HCT116 (cell line): ENCODE measurements around the gene KATNIP. TPM values are rescaled to one million over a fixed set of nuclear protein-coding genes. Genes with fewer than 3 reads are reported as not detected.

Source experiments
- ATAC-seq: fragments of 200-7000 bp; cut with Tn5 transposase; 2 replicates; pipeline ENCODE4 v1.9.1; 2020; ENCODE audit warnings: mild to moderate bottlenecking, moderate library complexity
- BruUV-seq: library from RNA; stranded (reverse); fragments of 400-500 nt; replicated peaks from 2 replicates; lab custom pipeline; 2021; lab: Mats Ljungman, UMichigan
- CTCF ChIA-PET: fragments of 300-600 bp; sonication (Branson Sonifier 250); formaldehyde crosslinking; loops from one replicate; lab custom pipeline; 2021; ENCODE audit warnings: antibody characterized with exemption; lab: Charles Lee
- POLR2A ChIA-PET: fragments of 300-600, 350-600 bp; sonication (Branson Sonifier 250); formaldehyde crosslinking; loops from one replicate; lab custom pipeline; 2021; ENCODE audit warnings: antibody characterized with exemption; lab: Charles Lee
- RAD21 ChIA-PET, 2 experiments: fragments of 300-600 bp; sonication (Branson Sonifier 250); formaldehyde crosslinking; loops; one replicate each; lab custom pipeline; 2023; ENCODE audit warnings: low total read pairs in 2 of 2; ENCODE audit not compliant: uncharacterized antibody in 2 of 2, unreplicated experiment in 2 of 2, low non-redundant PET in 1 of 2; lab: Charles Lee
- DNase-seq: peaks from one replicate; pipeline ENCODE4 v3.0.0-alpha.2; 2010; ENCODE audit warnings: low read depth, low spot score
- H2AFZ ChIP-seq: fragments of 200-600 bp; shearing (Covaris generic), sonication (generic); 2 replicates; pipeline ENCODE4 v1.6.1; 2017; ENCODE audit warnings: low read depth, mixed run types, mixed read lengths, antibody characterized with exemption, low read length; ENCODE audit not compliant: poor library complexity, severe bottlenecking
- H3K27ac ChIP-seq: 2 replicates; pipeline ENCODE4 v1.5.1; 2012; ENCODE audit warnings: low read depth, low read length
- H3K27me3 ChIP-seq: fragments of 200-600 bp; sonication (generic); 2 replicates; pipeline ENCODE4 v1.6.1; 2016; ENCODE audit warnings: mixed run types, low read length, mixed read lengths; ENCODE audit not compliant: insufficient read depth
- H3K36me3 ChIP-seq, 2 experiments: fragments of 200-500 bp in 1 of 2; fragments of 200-600 bp in 1 of 2; sonication (Bioruptor generic) in 1 of 2; sonication (generic) in 1 of 2; 2 replicates each; pipeline versions ENCODE4 v1.5.1 to v1.6.1; 2014 to 2016; ENCODE audit warnings: low read length in 2 of 2, inconsistent platforms in 1 of 2, mixed read lengths in 1 of 2, mixed run types in 1 of 2; ENCODE audit not compliant: insufficient read depth in 2 of 2, control insufficient read depth in 1 of 2
- H3K4me1 ChIP-seq, 2 experiments: fragments of 200-600 bp in 1 of 2; sonication (generic) in 1 of 2; 2 replicates each; pipeline versions ENCODE4 v1.5.1 to v1.6.1; 2012 to 2017; ENCODE audit warnings: low read length in 2 of 2, inconsistent platforms in 1 of 2, mild to moderate bottlenecking in 1 of 2, mixed read lengths in 1 of 2, mixed run types in 1 of 2, moderate library complexity in 1 of 2; ENCODE audit not compliant: insufficient read depth in 2 of 2, control insufficient read depth in 1 of 2
- H3K4me2 ChIP-seq: fragments of 200-600 bp; sonication (generic); 2 replicates; pipeline ENCODE4 v1.6.1; 2017; ENCODE audit warnings: mixed run types, low read length, mixed read lengths
- H3K4me3 ChIP-seq, 2 experiments: fragments of 200-600 bp in 1 of 2; sonication (generic) in 1 of 2; replicated peaks in 1 of 2; 2 replicates each; pipeline ENCODE4 v1.5.1; 2011 to 2016; ENCODE audit warnings: low read length in 2 of 2, control low read depth in 1 of 2, low read depth in 1 of 2, mild to moderate bottlenecking in 1 of 2, mixed read lengths in 1 of 2, mixed run types in 1 of 2
- H3K79me2 ChIP-seq: fragments of 200-600 bp; sonication (generic); 2 replicates; pipeline ENCODE4 v1.6.1; 2017; ENCODE audit warnings: mild to moderate bottlenecking, mixed run types, low read length, moderate library complexity, mixed read lengths; ENCODE audit not compliant: insufficient read depth
- H3K9ac ChIP-seq: fragments of 200-600 bp; sonication (generic); 2 replicates; pipeline ENCODE4 v1.6.1; 2016; ENCODE audit warnings: low read length, mixed read lengths
- H3K9me2 ChIP-seq: fragments of 200-600 bp; sonication (generic), shearing (Covaris generic); 2 replicates; pipeline ENCODE4 v1.6.1; 2017; ENCODE audit warnings: mixed run types, mild to moderate bottlenecking, moderate library complexity; ENCODE audit not compliant: insufficient read depth
- H3K9me3 ChIP-seq, 2 experiments: fragments of 200-500 bp in 1 of 2; fragments of 200-600 bp in 1 of 2; sonication (Bioruptor generic) in 1 of 2; sonication (generic) in 1 of 2; 2 replicates each; pipeline ENCODE4 v1.6.1; 2014 to 2017; ENCODE audit warnings: low read length in 2 of 2, mixed read lengths in 2 of 2, inconsistent platforms in 1 of 2, low read depth in 1 of 2, mild to moderate bottlenecking in 1 of 2, mixed run types in 1 of 2, moderate library complexity in 1 of 2; ENCODE audit not compliant: control insufficient read depth in 1 of 2, insufficient read depth in 1 of 2
- H4K20me1 ChIP-seq: fragments of 200-600 bp; sonication (generic), shearing (Covaris generic); 2 replicates; pipeline ENCODE4 v1.6.1; 2017; ENCODE audit warnings: mixed run types, mild to moderate bottlenecking, moderate library complexity; ENCODE audit not compliant: insufficient read depth
- ATF3 ChIP-seq: IDR thresholded peaks from 2 replicates; pipeline ENCODE4 v1.6.1; 2012
- CBX3 ChIP-seq: IDR thresholded peaks from 2 replicates; pipeline ENCODE4 v1.6.1; 2012; ENCODE audit warnings: low read depth
- EZH2phosphoT487 ChIP-seq: fragments of 200-600 bp; IDR thresholded peaks from 2 replicates; pipeline ENCODE4 v1.6.1; 2018; ENCODE audit warnings: antibody characterized with exemption, borderline replicate concordance
- FOSL1 ChIP-seq: IDR thresholded peaks from 2 replicates; pipeline ENCODE4 v1.6.1; 2012; ENCODE audit warnings: low read depth
- JUND ChIP-seq: IDR thresholded peaks from 2 replicates; pipeline ENCODE4 v1.6.1; 2012
- RAD21 ChIP-seq: IDR thresholded peaks from 2 replicates; pipeline ENCODE4 v1.6.1; 2012; ENCODE audit warnings: low read depth, mild to moderate bottlenecking
- REST ChIP-seq: IDR thresholded peaks from 2 replicates; pipeline ENCODE4 v1.6.1; 2012; ENCODE audit warnings: low read depth
- SIN3A ChIP-seq: IDR thresholded peaks from 2 replicates; pipeline ENCODE4 v1.6.1; 2012; ENCODE audit warnings: low read depth
- intact Hi-C: fragments of 100-400 bp; cut with micrococcal nuclease; formaldehyde crosslinking; loops from 2 replicates; pipeline ENCODE4 v1.10.0; 2022
- total RNA-seq: library from RNA; stranded (reverse); gene quantifications from one replicate; pipeline ENCODE4 v1.2.1, GENCODE V29; 2021; ENCODE audit not compliant: unreplicated experiment

The KATNIP gene
- total RNA-seq, 1 experiment from 2014 or later, result 23.8 TPM

GRCh38 chr16:27598931-27599565 is 49.1 kb downstream of the KATNIP start:
- Histone ChIP-seq H3K36me3 (no peaks in the 10 kb centered on the region), H4K20me1 (no peaks in the 10 kb centered on the region), H2AFZ (no peak overlapping the region), H3K4me3 (no peak overlapping the region), H3K9me2 (no peaks in the 10 kb centered on the region), H3K4me2 (no peak overlapping the region), H3K9ac (no peak overlapping the region), H3K9me3 (no peaks in the 10 kb centered on the region)
- ChIA-PET CTCF (no interaction called here), POLR2A (no interaction called here), RAD21 (no interaction called here)
- DNase-seq, result no peak
- no TSS peak for BruUV-seq
- TF ChIP-seq SIN3A, result no peak
- TF ChIP-seq FOSL1, result no peak
- no peak for TF ChIP-seq ATF3
- no peak for TF ChIP-seq CBX3
- TF ChIP-seq JUND, result no peak
- TF ChIP-seq RAD21, result no peak
- no peak for TF ChIP-seq EZH2phosphoT487
- TF ChIP-seq REST, result no peak
- TF ChIP-seq, all 23 proteins: peak for 0
- intact Hi-C loops, result no loop called here
- no peaks in the 10 kb centered on the region for H3K4me1 ChIP-seq
- H3K27me3 ChIP-seq, result no peaks in the 10 kb centered on the region
- no peaks in the 10 kb centered on the region for H3K79me2 ChIP-seq
- ATAC-seq, result no peak
- H3K27ac ChIP-seq, result no peak overlapping the region
